ENCODE results near the gene DAPP1.
"Not testable (repeated sequence)": the region's sequence is repeated elsewhere in the genome, so short reads cannot be mapped to it uniquely, and the experiment has no call there.

Gene DAPP1

GRCh38 chr4:99816545-99817308 lies at the start of gene DAPP1:
DAPP1 (plus strand) TSS chr4:99816827; CDS start chr4:99816914, 87 bp downstream.
- DNase-seq = no peak

- DNase-seq = not testable (repeated sequence)
Measured at GRCh38 chr4:99770842-99771241, 45.8 kb upstream of the DAPP1 start.

DNA sequence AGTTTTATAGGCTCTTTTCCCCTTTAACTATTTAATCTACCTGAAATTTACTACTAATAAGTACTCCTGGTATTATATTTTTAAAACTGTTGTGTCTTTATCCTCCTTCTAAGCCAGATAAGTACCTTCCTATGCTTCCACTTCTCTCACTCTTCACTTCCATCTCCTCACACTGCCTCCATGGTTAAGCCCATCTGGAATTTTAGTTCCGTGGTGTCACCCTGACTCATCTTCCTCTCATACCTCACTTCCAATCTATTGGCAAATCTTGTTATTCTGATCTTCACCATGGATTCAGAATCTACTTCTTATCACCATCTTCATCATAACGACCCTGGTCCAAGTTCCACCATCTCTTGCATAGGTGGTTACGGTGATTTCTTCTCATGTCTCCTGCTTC lies 32.7 kb upstream of the DAPP1 start:
- DNase-seq = no peak

DNA sequence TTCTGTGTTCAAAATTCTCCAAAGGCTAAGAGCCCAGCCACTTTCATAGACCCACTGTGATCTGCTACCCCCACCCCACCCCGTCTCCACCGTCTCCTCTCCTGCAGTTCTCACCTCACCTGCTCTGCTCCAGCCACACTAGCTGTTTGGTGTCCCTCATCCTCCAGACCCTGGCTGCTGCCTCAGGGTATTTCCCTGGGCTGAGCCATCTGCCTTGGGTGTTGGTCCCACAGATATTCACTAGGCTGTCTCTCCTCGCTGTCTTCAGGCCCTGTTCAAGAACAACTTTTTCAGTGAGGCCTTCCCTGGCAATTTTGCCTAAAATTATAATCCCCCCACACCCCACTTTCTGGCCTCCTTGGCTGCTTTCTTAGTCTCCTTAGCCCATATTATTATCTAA lies 31.8 kb upstream of the DAPP1 start:
- no peak for DNase-seq

DNA sequence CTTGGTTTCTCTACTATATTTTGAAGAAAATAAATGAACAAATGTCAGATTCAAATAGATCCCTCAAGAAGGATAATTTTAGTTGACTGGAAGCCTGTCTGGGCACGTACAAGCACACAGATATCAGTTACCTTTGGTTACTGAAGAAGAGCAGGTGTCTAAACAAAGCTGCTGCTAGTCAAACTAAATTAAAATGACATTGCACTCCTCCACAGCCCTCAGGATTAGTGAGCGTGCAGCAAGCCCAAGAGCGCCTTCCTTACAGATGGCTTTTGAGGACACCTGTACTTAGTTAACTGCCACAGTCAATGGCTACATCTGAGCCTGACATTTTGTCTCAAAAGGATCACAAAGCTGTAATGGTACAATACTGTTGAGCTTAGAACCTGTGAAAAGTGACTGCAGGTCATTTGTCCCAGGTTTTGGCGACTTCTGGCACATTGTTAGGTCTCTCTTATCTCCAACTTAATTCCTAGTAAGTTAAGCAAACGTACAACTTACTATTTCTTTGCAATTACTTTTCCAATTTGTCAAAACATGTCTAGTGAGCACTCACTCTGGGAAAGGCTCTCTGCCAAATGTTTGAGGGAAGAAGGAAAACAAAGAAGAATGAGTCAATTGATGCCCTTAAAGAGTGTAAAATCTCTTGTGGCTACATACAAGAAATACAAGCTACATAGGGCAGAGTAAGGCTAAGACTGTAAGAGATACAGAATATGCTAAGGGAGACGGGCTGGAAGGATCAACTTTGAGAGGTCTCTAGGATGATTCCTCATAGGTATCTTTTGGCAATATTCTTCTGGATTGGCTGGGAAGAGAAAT lies 25.6 kb upstream of the DAPP1 start:
- no peak for DNase-seq

DNA sequence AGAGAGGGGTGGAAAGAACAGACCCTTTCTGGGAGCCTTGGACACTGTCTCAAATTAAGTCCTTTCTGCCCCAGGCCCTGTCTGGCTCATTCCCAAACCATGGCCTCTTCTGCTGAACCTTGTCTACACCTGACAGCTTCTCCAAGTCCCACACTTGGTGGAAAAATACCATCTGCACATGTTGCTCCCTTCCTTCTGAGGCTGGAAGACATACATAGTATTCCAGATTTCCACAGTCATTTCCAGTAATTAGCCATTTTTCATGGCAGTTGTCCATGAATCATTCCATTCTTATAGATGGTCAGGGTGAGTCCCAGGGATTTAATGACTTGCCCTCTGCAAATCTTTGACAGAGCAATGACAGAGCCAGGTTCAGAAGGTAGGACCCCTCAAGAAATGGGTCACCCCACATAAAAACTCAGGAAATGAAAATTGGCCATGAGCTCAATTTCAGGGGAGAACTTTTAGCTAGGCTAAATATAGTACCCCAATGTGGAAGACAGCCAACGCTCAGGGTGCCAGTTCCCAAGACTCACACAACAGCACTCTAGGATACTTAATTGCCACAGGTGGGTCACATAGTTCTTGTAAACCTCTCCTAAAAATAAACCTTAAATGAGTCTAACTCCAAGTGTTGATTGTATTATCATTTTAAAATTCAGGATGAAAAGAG lies 16.2 kb upstream of the DAPP1 start:
- DNase-seq = no peak

- DNase-seq = no peak
Measured at GRCh38 chr4:99801005-99801699, 15.5 kb upstream of the DAPP1 start.

- DNase-seq = no peak
Measured at GRCh38 chr4:99803566-99804101, 13.0 kb upstream of the DAPP1 start.

DNA sequence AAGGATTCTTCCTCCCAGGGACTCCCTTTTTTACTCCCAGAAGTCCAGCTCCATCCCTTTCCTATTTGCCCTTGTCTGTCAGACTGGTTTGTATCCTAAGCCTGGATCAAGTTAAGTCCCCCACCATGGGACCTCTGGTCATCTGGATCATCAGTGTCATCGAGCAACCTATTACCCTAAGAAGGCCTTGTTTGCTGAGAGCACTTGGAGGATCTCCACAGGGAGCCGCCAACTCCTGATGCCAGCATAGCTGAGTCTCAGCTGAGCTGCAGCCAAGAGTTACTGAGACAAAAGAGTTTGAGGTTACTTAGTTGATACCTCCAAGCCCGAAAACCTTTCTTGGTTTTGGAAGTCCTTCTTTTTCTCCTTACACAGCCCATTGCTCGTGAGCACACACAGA lies 10.1 kb upstream of the DAPP1 start:
- no peak for DNase-seq

DNA sequence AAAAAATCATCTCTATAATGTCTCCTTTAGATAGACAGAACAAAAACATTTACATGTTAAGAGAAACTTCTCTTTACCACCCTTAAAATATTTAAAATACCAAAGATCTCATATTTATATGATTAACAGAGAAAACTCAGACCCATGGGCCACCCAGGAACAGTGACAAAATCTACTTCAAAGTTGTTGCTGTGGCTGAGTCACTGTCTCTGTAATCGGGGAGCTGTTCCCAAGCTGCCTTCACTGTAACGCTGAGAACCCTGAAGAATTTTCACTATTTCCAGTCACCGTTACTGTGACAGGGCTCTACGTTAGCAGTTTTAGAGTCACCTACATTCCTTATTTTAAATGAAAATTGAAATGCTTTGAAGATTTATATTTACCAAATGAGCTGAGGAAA lies 9.0 kb upstream of the DAPP1 start:
- DNase-seq = no peak

- DNase-seq = no peak
Measured at GRCh38 chr4:99808260-99808857, 8.3 kb upstream of the DAPP1 start.

DNA sequence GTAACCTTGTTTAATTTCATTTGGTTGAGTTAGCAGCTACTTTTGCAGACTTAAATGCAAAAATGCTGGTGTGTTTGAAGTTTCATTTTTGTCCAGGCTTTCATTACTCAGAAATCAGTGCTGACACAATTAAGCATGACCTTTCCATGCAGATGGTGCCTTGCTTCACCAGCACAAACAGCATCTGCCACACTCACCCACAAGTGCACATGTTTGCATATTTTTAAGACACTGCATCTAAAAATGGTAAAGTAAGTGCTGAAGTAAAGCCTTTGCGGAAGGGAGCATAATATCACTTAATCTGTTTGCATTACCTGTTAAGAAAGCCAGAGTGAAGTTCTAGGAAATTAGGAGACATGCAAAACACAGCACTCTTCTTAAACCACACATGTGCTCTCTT lies 7.3 kb upstream of the DAPP1 start:
- no peak for DNase-seq

DNA sequence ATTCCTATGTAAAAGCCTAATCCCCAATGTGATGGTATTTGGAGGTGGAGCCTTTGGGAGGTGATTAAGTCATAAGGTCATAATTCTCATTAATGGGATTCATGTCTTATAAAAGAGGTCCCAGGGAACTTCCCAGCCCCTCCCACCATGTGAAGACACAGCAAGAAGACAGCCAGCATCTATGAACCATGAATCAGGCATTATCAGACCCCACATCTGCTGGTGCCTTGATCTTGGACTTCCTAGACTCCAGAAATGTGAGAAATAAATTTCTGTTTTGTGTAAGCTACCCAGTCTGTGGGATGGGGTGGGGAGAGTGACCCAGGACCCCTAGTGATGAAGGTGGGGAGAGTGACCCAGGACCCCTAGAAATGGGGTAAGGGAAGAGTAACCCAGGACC lies 6.1 kb upstream of the DAPP1 start:
- no peak for DNase-seq

GRCh38 chr4:99811117-99811516 lies 5.5 kb upstream of the DAPP1 start:
- DNase-seq = no peak

- DNase-seq = no peak
Measured at GRCh38 chr4:99811850-99812249, 4.8 kb upstream of the DAPP1 start.

DNA sequence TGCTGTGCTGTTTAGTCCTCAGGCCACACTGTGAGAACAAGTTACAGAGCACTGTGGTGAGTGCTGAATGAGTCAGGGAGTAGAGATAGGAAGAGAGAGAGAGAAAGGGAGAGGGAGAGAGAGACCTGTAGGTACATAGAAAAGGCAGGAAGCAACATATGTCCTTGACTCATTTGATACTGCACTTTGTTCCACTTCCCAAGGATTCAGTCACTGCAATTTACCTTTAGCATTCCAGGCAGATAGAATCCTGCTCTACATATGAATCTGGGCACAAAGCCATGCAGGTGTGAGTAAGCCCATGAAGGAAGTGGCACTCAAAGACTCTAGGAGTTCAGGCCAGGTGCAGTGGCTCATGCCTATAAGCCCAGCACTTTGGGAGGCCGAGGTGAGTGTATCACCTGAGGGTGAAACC lies 1.0 kb upstream of the DAPP1 start:
- no peak for DNase-seq

DNA sequence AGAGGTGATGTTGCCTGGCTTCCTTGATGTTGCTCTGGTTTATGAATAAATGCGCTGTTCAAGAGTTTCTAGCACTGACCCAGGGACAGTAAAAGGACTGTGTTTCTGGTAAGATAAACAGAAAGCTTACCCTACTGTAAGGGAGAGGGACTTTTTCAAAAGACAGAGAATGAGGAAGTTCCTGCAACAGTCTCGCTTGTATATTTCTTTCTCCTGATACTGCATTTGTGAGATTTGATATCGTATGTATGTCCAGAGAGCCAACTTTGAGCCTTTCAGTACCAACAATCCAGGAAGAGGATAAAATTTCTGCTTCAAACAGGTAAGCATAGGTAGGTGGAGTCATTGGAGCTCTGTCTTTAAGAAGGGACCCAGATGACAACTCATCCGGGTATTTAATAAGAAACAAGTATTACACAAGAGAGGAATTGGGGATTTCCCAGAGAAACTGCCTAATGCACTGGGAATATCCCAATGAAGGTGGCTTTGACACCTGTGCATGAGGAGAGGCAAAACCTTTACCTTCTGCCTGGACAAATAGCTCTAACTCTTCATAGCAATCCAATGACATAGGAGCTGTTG lies 773 bp downstream of the DAPP1 start:
- DNase-seq = no peak

- DNase-seq = no peak
Measured at GRCh38 chr4:99818661-99819060, 2.0 kb downstream of the DAPP1 start.

- no peak for DNase-seq
Measured at GRCh38 chr4:99821918-99822503, 5.4 kb downstream of the DAPP1 start.

GRCh38 chr4:99822734-99823133 lies 6.1 kb downstream of the DAPP1 start:
- DNase-seq = no peak

DNA sequence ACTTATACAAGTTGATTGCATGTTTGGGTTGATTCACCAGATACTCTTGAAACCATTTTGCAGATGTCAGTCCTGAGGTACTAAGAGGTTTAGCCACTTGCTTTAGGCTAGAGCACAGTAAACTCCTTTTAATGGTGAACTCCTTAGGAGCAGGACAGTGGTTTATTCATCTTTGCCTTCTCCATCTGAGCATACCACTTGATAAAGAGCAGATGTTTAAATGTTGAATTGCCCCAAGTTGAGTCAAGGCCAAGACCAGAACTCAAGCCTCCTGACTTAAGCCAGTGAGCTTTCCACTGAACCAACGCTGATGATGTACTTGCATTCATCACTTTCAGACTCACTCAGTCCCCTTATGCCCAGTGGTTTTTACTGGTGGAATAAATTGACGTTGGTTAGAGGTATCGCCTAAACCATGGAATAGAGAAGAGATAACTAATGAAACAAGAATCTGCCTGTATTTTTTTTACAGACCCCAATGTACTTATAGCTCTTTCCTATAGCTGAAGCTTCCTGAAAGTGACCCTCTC lies 7.5 kb downstream of the DAPP1 start:
- DNase-seq = no peak
